Smooth muscle cell (in vitro differentiated cells): ENCODE measurements around the gene GIPC2. TPM values are rescaled to one million over a fixed set of nuclear protein-coding genes. Genes with fewer than 3 reads are reported as not detected.

Experiments
- DNase-seq: peaks from one replicate; lab custom pipeline; 2025; ENCODE audit not compliant: unreplicated experiment; lab: John Stamatoyannopoulos, UW
- H2AFZ ChIP-seq: fragments of 200-600 bp; sonication (generic); 2 replicates; pipeline ENCODE4 v1.6.0; 2016; ENCODE audit warnings: antibody characterized with exemption, low read depth, mild to moderate bottlenecking
- H3F3A ChIP-seq: fragments of 200-600 bp; sonication (generic); 2 replicates; pipeline ENCODE4 v1.6.0; 2017; ENCODE audit warnings: antibody characterized with exemption, low read depth
- H3K27ac ChIP-seq: fragments of 200-600 bp; sonication (generic); 2 replicates; pipeline ENCODE4 v1.5.1; 2016; ENCODE audit warnings: low read depth, mild to moderate bottlenecking
- H3K27me3 ChIP-seq: fragments of 200-600 bp; sonication (generic); 2 replicates; pipeline ENCODE4 v1.6.1; 2016; ENCODE audit warnings: low read depth, mild to moderate bottlenecking
- H3K36me3 ChIP-seq: fragments of 200-600 bp; sonication (generic); 2 replicates; pipeline ENCODE4 v1.5.1; 2016; ENCODE audit warnings: low read depth
- H3K4me1 ChIP-seq: fragments of 200-600 bp; sonication (generic); 2 replicates; pipeline ENCODE4 v1.5.1; 2016; ENCODE audit warnings: low read depth
- H3K4me2 ChIP-seq: fragments of 200-600 bp; sonication (generic); 2 replicates; pipeline ENCODE4 v1.6.0; 2016; ENCODE audit warnings: mild to moderate bottlenecking
- H3K4me3 ChIP-seq: fragments of 200-600 bp; sonication (generic); 2 replicates; pipeline ENCODE4 v1.5.1; 2016; ENCODE audit warnings: mild to moderate bottlenecking
- H3K79me2 ChIP-seq: fragments of 200-600 bp; sonication (generic); 2 replicates; pipeline ENCODE4 v1.6.0; 2016; ENCODE audit warnings: low read depth, mild to moderate bottlenecking
- H3K9ac ChIP-seq: fragments of 200-600 bp; sonication (generic); 2 replicates; pipeline ENCODE4 v1.6.0; 2016; ENCODE audit warnings: low read depth
- H3K9me3 ChIP-seq: fragments of 200-600 bp; sonication (generic); replicated peaks from 2 replicates; pipeline ENCODE4 v1.5.1; 2016; ENCODE audit warnings: low read depth
- H4K20me1 ChIP-seq: fragments of 200-600 bp; sonication (generic); 2 replicates; pipeline ENCODE4 v1.6.0; 2016; ENCODE audit warnings: low read depth
- WGBS: methylation state at CpG from one replicate; pipeline ENCODE4 v1.1.7; 2016; ENCODE audit warnings: low lambda C conversion rate; 5-methylcytosine and 5-hydroxymethylcytosine counted together
- polyA plus RNA-seq: library from polyadenylated mRNA; unstranded; fragments of >200 nt; fragmentation: Nextera tagmentation; extraction: Ambion mirVana; gene quantifications from 2 replicates; pipeline ENCODE4 v1.2.1, GENCODE V29; 2016
- total RNA-seq: library from RNA; depleted of rRNA; stranded (reverse); fragments of >200 nt; gene quantifications from 2 replicates; pipeline ENCODE4 v1.2.3, GENCODE V29; 2014
- TF ChIP-seq, protein P1 (sequence below): fragments of 200-600 bp; sonication (generic); IDR thresholded peaks from 2 replicates; pipeline ENCODE4 v1.5.1; 2017; ENCODE audit warnings: borderline replicate concordance, mild to moderate bottlenecking, antibody characterized with exemption; ENCODE audit not compliant: insufficient read depth, poor library complexity, severe bottlenecking

The GIPC2 gene
- total and polyA plus RNA-seq, 2 experiments from 2014 or later, result 0.05 TPM; not detected in 1

GRCh38 chr1:78132948-78133322, 87.2 kb downstream of the GIPC2 start:
- peaks cover 17% of the 10 kb centered on the region for H3K27me3 ChIP-seq
- TF ChIP-seq, protein P1, sequence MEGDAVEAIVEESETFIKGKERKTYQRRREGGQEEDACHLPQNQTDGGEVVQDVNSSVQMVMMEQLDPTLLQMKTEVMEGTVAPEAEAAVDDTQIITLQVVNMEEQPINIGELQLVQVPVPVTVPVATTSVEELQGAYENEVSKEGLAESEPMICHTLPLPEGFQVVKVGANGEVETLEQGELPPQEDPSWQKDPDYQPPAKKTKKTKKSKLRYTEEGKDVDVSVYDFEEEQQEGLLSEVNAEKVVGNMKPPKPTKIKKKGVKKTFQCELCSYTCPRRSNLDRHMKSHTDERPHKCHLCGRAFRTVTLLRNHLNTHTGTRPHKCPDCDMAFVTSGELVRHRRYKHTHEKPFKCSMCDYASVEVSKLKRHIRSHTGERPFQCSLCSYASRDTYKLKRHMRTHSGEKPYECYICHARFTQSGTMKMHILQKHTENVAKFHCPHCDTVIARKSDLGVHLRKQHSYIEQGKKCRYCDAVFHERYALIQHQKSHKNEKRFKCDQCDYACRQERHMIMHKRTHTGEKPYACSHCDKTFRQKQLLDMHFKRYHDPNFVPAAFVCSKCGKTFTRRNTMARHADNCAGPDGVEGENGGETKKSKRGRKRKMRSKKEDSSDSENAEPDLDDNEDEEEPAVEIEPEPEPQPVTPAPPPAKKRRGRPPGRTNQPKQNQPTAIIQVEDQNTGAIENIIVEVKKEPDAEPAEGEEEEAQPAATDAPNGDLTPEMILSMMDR, result no peak
- no peak overlapping the region for H3K27ac ChIP-seq
- no peaks in the 10 kb centered on the region for H3K9me3 ChIP-seq
- H3K4me2 ChIP-seq, result no peak overlapping the region
- H4K20me1 ChIP-seq, result no peaks in the 10 kb centered on the region
- H3K79me2 ChIP-seq, result no peaks in the 10 kb centered on the region
- no peak overlapping the region for H3K9ac ChIP-seq
- H3K4me1 ChIP-seq, result no peaks in the 10 kb centered on the region
- no peak overlapping the region for H3K4me3 ChIP-seq
- H3K36me3 ChIP-seq, result no peaks in the 10 kb centered on the region
- H3F3A ChIP-seq, result no peaks in the 10 kb centered on the region
- DNase-seq, result no peak
- 75% methylated on average over 1 of the region's 1 CpG for WGBS
- no peak overlapping the region for H2AFZ ChIP-seq

- Histone ChIP-seq H2AFZ (no peak overlapping the region), H3K4me2 (no peak overlapping the region), H3K9me3 (no peaks in the 10 kb centered on the region), H3F3A (no peaks in the 10 kb centered on the region), H3K9ac (no peak overlapping the region), H3K27ac (no peak overlapping the region), H3K36me3 (no peaks in the 10 kb centered on the region), H4K20me1 (no peaks in the 10 kb centered on the region), H3K4me3 (no peak overlapping the region), H3K27me3 (peaks cover 22% of the 10 kb centered on the region), H3K4me1 (no peaks in the 10 kb centered on the region), H3K79me2 (no peaks in the 10 kb centered on the region)
- WGBS, result 88% methylated on average over 1 of the region's 1 CpG
- no peak for DNase-seq
- TF ChIP-seq, protein P1, result no peak
These were observed 90.9 kb downstream of the GIPC2 start for GRCh38 chr1:78136680-78137079.

- Histone ChIP-seq H3K27me3 (peaks cover 5% of the 10 kb centered on the region), H3K36me3 (no peaks in the 10 kb centered on the region), H4K20me1 (no peaks in the 10 kb centered on the region), H3K4me1 (no peaks in the 10 kb centered on the region), H3K4me2 (no peak overlapping the region), H3K79me2 (no peaks in the 10 kb centered on the region), H3F3A (no peaks in the 10 kb centered on the region), H3K9ac (no peak overlapping the region), H3K27ac (no peak overlapping the region), H3K9me3 (no peaks in the 10 kb centered on the region), H3K4me3 (no peak overlapping the region), H2AFZ (no peak overlapping the region)
- no peak for DNase-seq
- 83% methylated on average over 3 of the region's 3 CpGs for WGBS
- TF ChIP-seq, protein P1, result no peak
These were observed 95.9 kb downstream of the GIPC2 start for GRCh38 chr1:78141531-78142231.

DNA sequence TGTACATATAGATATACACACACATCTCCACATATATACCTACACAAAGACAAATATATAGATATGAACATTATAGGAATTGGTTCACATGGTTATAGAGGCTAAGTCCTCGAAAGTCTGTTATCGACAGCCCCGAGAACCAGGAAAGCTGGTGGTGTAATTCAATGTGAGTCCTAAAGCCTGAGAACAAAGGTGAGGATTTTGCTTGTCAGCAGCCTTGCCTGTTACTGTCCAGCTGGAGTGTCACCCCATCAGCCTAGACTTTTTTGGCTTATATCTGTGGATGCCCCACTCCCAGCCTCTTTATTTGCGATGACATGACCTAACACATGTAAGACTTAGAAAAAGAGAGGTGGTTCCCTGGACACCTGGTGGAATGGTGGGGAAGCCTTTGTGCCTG, 97.0 kb downstream of the GIPC2 start:
- H3K4me2 ChIP-seq, result no peak overlapping the region
- no peak overlapping the region for H3K27ac ChIP-seq
- peaks cover 5% of the 10 kb centered on the region for H3K27me3 ChIP-seq
- no peak for DNase-seq
- H3K4me1 ChIP-seq, result no peaks in the 10 kb centered on the region
- no peaks in the 10 kb centered on the region for H4K20me1 ChIP-seq
- H3K36me3 ChIP-seq, result no peaks in the 10 kb centered on the region
- TF ChIP-seq, protein P1, result no peak
- H2AFZ ChIP-seq, result no peak overlapping the region
- no peaks in the 10 kb centered on the region for H3K79me2 ChIP-seq
- no peaks in the 10 kb centered on the region for H3F3A ChIP-seq
- H3K4me3 ChIP-seq, result no peak overlapping the region
- 82% methylated on average over 4 of the region's 4 CpGs for whole genome bisulfite sequencing
- H3K9me3 ChIP-seq, result no peaks in the 10 kb centered on the region
- H3K9ac ChIP-seq, result no peak overlapping the region
